GM12878 (cell line): ENCODE data around the gene VGLL4. TPM values are rescaled to one million over a fixed set of nuclear protein-coding genes. Genes with fewer than 3 reads are reported as not detected.
"Not testable (repeated sequence)": the region's sequence is repeated elsewhere in the genome, so short reads cannot be mapped to it uniquely, and the experiment has no call there.

Experiments
- ATAC-seq: fragments of 200-7000 bp; cut with Tn5 transposase; 3 replicates; pipeline ENCODE4 v1.9.1; 2020; ENCODE audit warnings: mild to moderate bottlenecking, moderate library complexity
- BruUV-seq: library from RNA; stranded (reverse); fragments of 400-500 nt; replicated peaks from 2 replicates; lab custom pipeline; 2021; lab: Mats Ljungman, UMichigan
- CTCF ChIA-PET: fragments of 300-600 bp; sonication (Branson Sonifier 250); formaldehyde crosslinking; extraction: SDS; loops from one replicate; lab custom pipeline; 2021; ENCODE audit warnings: inconsistent platforms; lab: Yijun Ruan, JAX
- POLR2A ChIA-PET: fragments of 350-600 bp; formaldehyde crosslinking; extraction: SDS; loops from one replicate; lab custom pipeline; 2021; ENCODE audit warnings: inconsistent platforms; lab: Charles Lee
- RAD21 ChIA-PET: fragments of 300-600 bp; sonication (Branson Sonifier 250); formaldehyde crosslinking; loops from one replicate; lab custom pipeline; 2023; ENCODE audit warnings: antibody characterized with exemption; ENCODE audit not compliant: unreplicated experiment; lab: Charles Lee
- SMC1A ChIA-PET: fragments of 300-600 bp; sonication (Branson Sonifier 250); formaldehyde crosslinking; loops from one replicate; lab custom pipeline; 2023; ENCODE audit not compliant: unreplicated experiment, uncharacterized antibody; lab: Charles Lee
- DNase-seq: peaks from one replicate; pipeline ENCODE4 v3.0.0-alpha.2; 2011; ENCODE audit warnings: low read depth, low spot score
- FAIRE-seq: peaks from 3 replicates; lab custom pipeline; 2011; peaks lifted over from hg19 to GRCh38; lab: Jason Lieb, UNC
- H2AFZ ChIP-seq: 2 replicates; pipeline ENCODE4 v1.6.0; 2011; ENCODE audit warnings: low read depth, low read length, control low read depth; ENCODE audit not compliant: control insufficient read depth
- H3K27ac ChIP-seq: 2 replicates; pipeline ENCODE4 v1.5.1; 2011; ENCODE audit warnings: control low read depth; ENCODE audit not compliant: control insufficient read depth, insufficient read depth
- H3K27me3 ChIP-seq, 2 experiments: replicated peaks in 1 of 2; 2 replicates each; pipeline versions ENCODE4 v1.6.0 to v1.6.1; 2011; ENCODE audit warnings: low read length in 1 of 2; ENCODE audit not compliant: control insufficient read depth in 2 of 2, insufficient read depth in 2 of 2
- H3K36me3 ChIP-seq, 2 experiments: 2 replicates each; pipeline ENCODE4 v1.5.1; 2011; ENCODE audit warnings: low read length in 1 of 2; ENCODE audit not compliant: control insufficient read depth in 2 of 2, insufficient read depth in 2 of 2
- H3K4me1 ChIP-seq: 2 replicates; pipeline ENCODE4 v1.6.1; 2011; ENCODE audit warnings: mild to moderate bottlenecking, low read length, moderate library complexity, mixed read lengths; ENCODE audit not compliant: control insufficient read depth, insufficient read depth
- H3K4me2 ChIP-seq: 2 replicates; pipeline ENCODE4 v1.6.0; 2011; ENCODE audit warnings: control low read depth; ENCODE audit not compliant: control insufficient read depth, insufficient read depth
- H3K4me3 ChIP-seq: fragments of 200-600 bp; sonication (generic); 2 replicates; pipeline ENCODE4 v1.5.1; 2016
- H3K79me2 ChIP-seq: 2 replicates; pipeline ENCODE4 v1.6.0; 2011; ENCODE audit warnings: low read length; ENCODE audit not compliant: control insufficient read depth, insufficient read depth
- H3K9ac ChIP-seq: 2 replicates; pipeline ENCODE4 v1.8.0; 2011; ENCODE audit warnings: low read length, control low read depth, mixed read lengths; ENCODE audit not compliant: control insufficient read depth, insufficient read depth
- H3K9me3 ChIP-seq: replicated peaks from 3 replicates; pipeline ENCODE4 v1.5.1; 2011; ENCODE audit warnings: mild to moderate bottlenecking, low read length; ENCODE audit not compliant: control insufficient read depth, insufficient read depth
- H4K20me1 ChIP-seq: 2 replicates; pipeline ENCODE4 v1.6.0; 2011; ENCODE audit not compliant: control insufficient read depth, insufficient read depth
- BCL11A ChIP-seq: IDR thresholded peaks from 2 replicates; pipeline ENCODE4 v1.6.1; 2011; ENCODE audit warnings: low read depth, low read length
- CBX5 ChIP-seq: sonication (generic); IDR thresholded peaks from 2 replicates; pipeline ENCODE4 v1.6.1; 2016; ENCODE audit warnings: low read depth, moderate library complexity, mild to moderate bottlenecking, inconsistent platforms
- CREB1 ChIP-seq: IDR thresholded peaks from 2 replicates; pipeline ENCODE4 v1.6.1; 2012; ENCODE audit warnings: low read depth, mild to moderate bottlenecking, inconsistent platforms
- EGR1 ChIP-seq, 2 experiments: IDR thresholded peaks; 1 replicate in 1 of 2; 2 replicates in 1 of 2; pipeline ENCODE4 v1.6.1; 2011 to 2012; ENCODE audit warnings: low read depth in 2 of 2, low read length in 2 of 2, borderline replicate concordance in 1 of 2, mild to moderate bottlenecking in 1 of 2, moderate library complexity in 1 of 2
- JUND ChIP-seq: IDR thresholded peaks from 2 replicates; pipeline ENCODE4 v1.6.1; 2012; ENCODE audit warnings: low read depth, mild to moderate bottlenecking, low read length, improper control_type of control experiment, moderate library complexity
- NFIC ChIP-seq: IDR thresholded peaks from 2 replicates; pipeline ENCODE4 v1.6.1; 2012; ENCODE audit warnings: low read depth, mild to moderate bottlenecking, inconsistent platforms, low read length, moderate library complexity
- RB1 ChIP-seq: fragments of 450-650 bp; formaldehyde crosslinking; IDR thresholded peaks from 2 replicates; pipeline ENCODE4 v1.6.1; 2017; ENCODE audit warnings: mild to moderate bottlenecking, borderline replicate concordance
- WGBS: methylation state at CpG from one replicate; pipeline ENCODE4 v1.1.6; 2016; ENCODE audit warnings: low lambda C conversion rate; ENCODE audit not compliant: insufficient replicate concordance, insufficient coverage; ENCODE audit errors: missing lambda C conversion rate; 5-methylcytosine and 5-hydroxymethylcytosine counted together
- in situ Hi-C: fragments of 300-500 bp; cut with MboI; formaldehyde crosslinking; loops from 9 replicates; pipeline ENCODE4 v1.14.3; 2018; ENCODE audit warnings: mixed read lengths
- intact Hi-C: fragments of 100-400 bp; cut with micrococcal nuclease; formaldehyde crosslinking; loops from one replicate; pipeline ENCODE4 v1.14.2; 2022; ENCODE audit not compliant: unreplicated experiment
- polyA plus RNA-seq, 11 experiments: library from polyadenylated mRNA; depleted of rRNA in 4 of 11; unstranded in 6 of 11; stranded (reverse) in 5 of 11; fragments of >200 nt; fragmentation: Nextera tagmentation in 4 of 11; fragmentation: Illumina TruSeq in 1 of 11; extraction: Ambion mirVana in 4 of 11; extraction: Trizol in 1 of 11; gene quantifications; 1 replicate in 1 of 11; 2 replicates in 10 of 11; pipeline versions ENCODE4 v1.2.1 to v1.2.3, GENCODE V29; 2011 to 2016; ENCODE audit warnings: inconsistent platforms in 2 of 11, missing spikeins in 2 of 11, low read depth in 1 of 11
- total RNA-seq, 4 experiments: library from RNA; depleted of rRNA in 3 of 4; stranded (reverse); fragments of >200 nt in 3 of 4; fragmentation: Illumina TruSeq in 1 of 4; extraction: Trizol in 1 of 4; gene quantifications; 2 replicates each; pipeline versions ENCODE4 v1.2.1 to v1.2.3, GENCODE V29; 2013 to 2021
- TF ChIP-seq, protein P1 (sequence below): IDR thresholded peaks from 2 replicates; pipeline ENCODE4 v1.6.1; 2012; ENCODE audit warnings: low read depth, low read length, improper control_type of control experiment

VGLL4 gene
- total and polyA plus RNA-seq, 10 of the 15 experiments (the other 5 are each of a cell fraction or from before 2014, with no cell fraction given): 0.44 to 38.1 (median 16.1) TPM

DNA sequence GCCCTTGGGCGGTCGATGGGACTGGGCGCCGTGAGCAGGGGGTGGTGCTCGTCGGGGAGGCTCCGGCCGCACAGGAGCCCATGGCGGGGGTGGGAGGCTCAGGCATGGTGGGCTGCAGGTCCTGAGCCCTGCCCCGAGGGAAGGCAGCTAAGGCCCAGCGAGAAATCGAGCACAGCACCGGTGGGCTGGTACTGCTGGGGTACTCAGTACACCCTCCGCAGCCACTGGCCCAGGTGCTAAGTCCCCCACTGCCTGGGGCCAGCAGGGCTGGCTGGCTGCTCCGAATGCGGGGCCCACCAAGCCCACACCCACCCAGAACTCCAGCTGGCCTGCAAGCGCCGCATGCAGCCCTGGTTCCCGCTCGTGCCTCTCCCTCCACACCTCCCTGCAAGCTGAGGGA lies 132.1 kb downstream of the VGLL4 start:
- RAD21 ChIA-PET, H2AFZ ChIP-seq, POLR2A ChIA-PET, H3K27me3 ChIP-seq, CTCF ChIA-PET, H3K4me3 ChIP-seq, H3K9ac ChIP-seq, H3K9me3 ChIP-seq, FAIRE-seq, H4K20me1 ChIP-seq, H3K36me3 ChIP-seq, H3K27ac ChIP-seq, intact Hi-C loops, H3K4me1 ChIP-seq, ATAC-seq, H3K4me2 ChIP-seq, SMC1A ChIA-PET, BruUV-seq, H3K79me2 ChIP-seq, DNase-seq, in situ Hi-C loops: not testable (repeated sequence)
- WGBS: 94% methylated on average over 17 of the region's 20 CpGs

DNA sequence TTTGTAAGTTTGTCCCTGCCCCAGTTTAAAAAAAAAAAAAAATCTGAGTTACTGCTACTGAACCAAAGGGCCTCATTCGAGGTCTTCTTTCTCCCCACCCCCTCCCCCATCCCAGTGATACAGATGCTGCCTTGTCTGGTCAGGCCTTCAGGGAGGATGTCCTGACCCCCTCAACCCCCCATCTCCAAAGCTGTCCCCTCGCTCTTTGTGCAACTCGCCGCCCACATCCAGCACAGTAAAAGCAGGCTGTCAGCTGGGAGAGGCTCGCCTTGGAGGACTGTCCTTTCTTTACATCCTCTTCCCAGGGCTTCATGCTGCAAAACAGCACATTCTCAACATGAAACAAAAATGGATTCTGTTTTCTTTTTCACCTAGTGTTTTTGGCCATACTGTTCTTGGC lies 133.4 kb downstream of the VGLL4 start:
- ChIA-PET CTCF (interaction anchor here (0.8 to 1.0 kb wide), 2 partner anchors 10 to 328 kb away, joined by 3 to 4 read pairs; no protein-coding TSS in a partner anchor), RAD21 (no interaction called here), POLR2A (no interaction called here), SMC1A (no interaction called here)
- TF ChIP-seq CBX5 (no peak), CREB1 (no peak), JUND (no peak), BCL11A (no peak), RB1 (no peak), EGR1 (IDR thresholded peaks at IDR 0.05; ENCODE audit: borderline replicate concordance in 1 of 2, low read depth in 2 of 2, low read length in 2 of 2) (no peak), NFIC (no peak)
- TF ChIP-seq, protein P1, sequence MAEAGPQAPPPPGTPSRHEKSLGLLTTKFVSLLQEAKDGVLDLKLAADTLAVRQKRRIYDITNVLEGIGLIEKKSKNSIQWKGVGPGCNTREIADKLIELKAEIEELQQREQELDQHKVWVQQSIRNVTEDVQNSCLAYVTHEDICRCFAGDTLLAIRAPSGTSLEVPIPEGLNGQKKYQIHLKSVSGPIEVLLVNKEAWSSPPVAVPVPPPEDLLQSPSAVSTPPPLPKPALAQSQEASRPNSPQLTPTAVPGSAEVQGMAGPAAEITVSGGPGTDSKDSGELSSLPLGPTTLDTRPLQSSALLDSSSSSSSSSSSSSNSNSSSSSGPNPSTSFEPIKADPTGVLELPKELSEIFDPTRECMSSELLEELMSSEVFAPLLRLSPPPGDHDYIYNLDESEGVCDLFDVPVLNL: no peak
- 89% methylated on average over 5 of the region's 5 CpGs for WGBS
- no peaks in the 10 kb centered on the region for H3K9me3 ChIP-seq
- in situ Hi-C loops: no loop called here
- DNase-seq: no peak
- intact Hi-C loops: no loop called here
- no peak overlapping the region for H3K9ac ChIP-seq
- H3K4me2 ChIP-seq: no peak overlapping the region
- BruUV-seq: no TSS peak
- H3K36me3 ChIP-seq: no peaks in the 10 kb centered on the region
- no peaks in the 10 kb centered on the region for H3K27me3 ChIP-seq
- H4K20me1 ChIP-seq: no peaks in the 10 kb centered on the region
- H3K27ac ChIP-seq: no peak overlapping the region
- H3K79me2 ChIP-seq: no peaks in the 10 kb centered on the region
- no peak overlapping the region for H2AFZ ChIP-seq
- no peak for FAIRE-seq
- H3K4me3 ChIP-seq: no peak overlapping the region
- ATAC-seq: no peak
- H3K4me1 ChIP-seq: no peaks in the 10 kb centered on the region
